A549 (cell line): ENCODE data around the gene DHX15. TPM values are rescaled to one million over a fixed set of nuclear protein-coding genes. Genes with fewer than 3 reads are reported as not detected.

Experiments used
- ATAC-seq, 2 experiments: fragments of 200-7000 bp in 1 of 2; fragments of >200 bp in 1 of 2; cut with Nextera tagmentation in 1 of 2; cut with Tn5 transposase in 1 of 2; 3 replicates each; pipeline versions ENCODE4 v1.8.0 to v1.9.1; 2018 to 2020; ENCODE audit warnings: mild to moderate bottlenecking in 1 of 2, moderate library complexity in 1 of 2
- CTCF ChIA-PET: fragments of 300-600 bp; sonication (Branson Sonifier 250); formaldehyde crosslinking; extraction: SDS; loops from one replicate; lab custom pipeline; 2021; ENCODE audit warnings: antibody characterized with exemption, inconsistent platforms; lab: Yijun Ruan, JAX
- POLR2A ChIA-PET: fragments of 350-600 bp; formaldehyde crosslinking; extraction: SDS; loops from one replicate; lab custom pipeline; 2021; ENCODE audit warnings: antibody characterized with exemption, inconsistent platforms; lab: Yijun Ruan, JAX
- DNase-seq, 2 experiments: peaks; one replicate each; pipeline versions ENCODE4 v3.0.0 to v3.0.0-alpha.2; 2011 to 2016; ENCODE audit warnings: low read depth in 1 of 2, low spot score in 1 of 2
- FAIRE-seq: peaks from 2 replicates; lab custom pipeline; 2011; peaks lifted over from hg19 to GRCh38; lab: Jason Lieb, UNC
- H3K27ac ChIP-seq, 2 experiments: fragments of >200 bp; sonication (Bioruptor Twin); formaldehyde crosslinking; 3 replicates each; pipeline ENCODE4 v1.5.1; 2016 to 2017
- H3K4me1 ChIP-seq: fragments of >200 bp; sonication (Bioruptor Twin); formaldehyde crosslinking; 3 replicates; pipeline ENCODE4 v1.6.1; 2016
- H3K4me2 ChIP-seq: fragments of >200 bp; sonication (Bioruptor Twin); formaldehyde crosslinking; 3 replicates; pipeline ENCODE4 v1.6.1; 2016
- H3K4me3 ChIP-seq: fragments of >200 bp; sonication (Bioruptor Twin); formaldehyde crosslinking; 3 replicates; pipeline ENCODE4 v1.5.1; 2016
- H3K9me3 ChIP-seq: fragments of >200 bp; sonication (Bioruptor Twin); formaldehyde crosslinking; 3 replicates; pipeline ENCODE4 v1.6.1; 2016
- BHLHE40 ChIP-seq: IDR thresholded peaks from 2 replicates; pipeline ENCODE4 v1.6.1; 2012; ENCODE audit warnings: low read depth, low read length, inconsistent platforms
- CHD2 ChIP-seq: fragments of 150-350 bp; IDR thresholded peaks from 2 replicates; pipeline ENCODE4 v1.6.1; 2014; ENCODE audit warnings: low read length; ENCODE audit not compliant: partially characterized antibody
- CHD4 ChIP-seq: fragments of 200-600 bp; sonication (generic); IDR thresholded peaks from 2 replicates; pipeline ENCODE4 v1.6.1; 2016; ENCODE audit warnings: antibody characterized with exemption, mild to moderate bottlenecking, borderline replicate concordance
- EHF ChIP-seq: fragments of 250-450 bp; sonication (Bioruptor Pico); IDR thresholded peaks from 2 replicates; pipeline ENCODE4 v1.5.0; 2020; ENCODE audit warnings: mild to moderate bottlenecking
- EHMT2 ChIP-seq: fragments of 200-600 bp; sonication (generic); IDR thresholded peaks from 2 replicates; pipeline ENCODE4 v1.6.1; 2016; ENCODE audit warnings: antibody characterized with exemption, low read depth, mild to moderate bottlenecking, moderate library complexity
- EP300 ChIP-seq, 2 experiments: fragments of >200 bp; sonication (Bioruptor Twin); formaldehyde crosslinking; IDR thresholded peaks; 2 replicates in 1 of 2; 3 replicates in 1 of 2; pipeline ENCODE4 v1.6.1; 2016 to 2017
- ESRRA ChIP-seq: fragments of 150-350 bp; IDR thresholded peaks from 2 replicates; pipeline ENCODE4 v1.6.1; 2014; ENCODE audit warnings: mild to moderate bottlenecking, low read length, borderline replicate concordance
- FOSB ChIP-seq: fragments of 250-450 bp; sonication (Bioruptor Pico); IDR thresholded peaks from 2 replicates; pipeline ENCODE4 v1.5.0; 2020; ENCODE audit warnings: mild to moderate bottlenecking, moderate library complexity
- GATA3 ChIP-seq: IDR thresholded peaks from 2 replicates; pipeline ENCODE4 v1.6.1; 2012; ENCODE audit warnings: borderline replicate concordance
- HEYL ChIP-seq: fragments of 250-450 bp; sonication (Bioruptor Pico); IDR thresholded peaks from 2 replicates; pipeline ENCODE4 v1.8.0; 2021; ENCODE audit warnings: mild to moderate bottlenecking, moderate library complexity
- HOXA7 ChIP-seq: fragments of 250-450 bp; sonication (Bioruptor Pico); IDR thresholded peaks from 2 replicates; pipeline ENCODE4 v1.5.0; 2020; ENCODE audit warnings: mild to moderate bottlenecking, moderate library complexity
- JUN ChIP-seq, 2 experiments: fragments of >200 bp; sonication (Bioruptor Twin); formaldehyde crosslinking; IDR thresholded peaks; 2 replicates in 1 of 2; 3 replicates in 1 of 2; pipeline ENCODE4 v1.6.1; 2016 to 2017
- JUNB ChIP-seq: fragments of >200 bp; sonication (Bioruptor Twin); formaldehyde crosslinking; IDR thresholded peaks from 2 replicates; pipeline ENCODE4 v1.6.1; 2016
- MAFK ChIP-seq: fragments of 450-650 bp; IDR thresholded peaks from 2 replicates; pipeline ENCODE4 v1.6.1; 2014; ENCODE audit not compliant: partially characterized antibody
- NFE2L2 ChIP-seq: fragments of 150-350 bp; conservative IDR thresholded peaks from 2 replicates; pipeline ENCODE4 v1.6.1; 2014; ENCODE audit warnings: low read length
- NPAS2 ChIP-seq: fragments of 250-450 bp; sonication (Bioruptor Pico); IDR thresholded peaks from 2 replicates; pipeline ENCODE4 v1.8.0; 2022; ENCODE audit warnings: mild to moderate bottlenecking, moderate library complexity, borderline replicate concordance
- NR3C1 ChIP-seq: fragments of >200 bp; sonication (Bioruptor Twin); formaldehyde crosslinking; IDR thresholded peaks from 3 replicates; pipeline ENCODE4 v1.6.1; 2017
- POLR2A ChIP-seq: IDR thresholded peaks from 2 replicates; pipeline ENCODE4 v1.6.1; 2012; ENCODE audit warnings: mild to moderate bottlenecking, low read length
- RAD21 ChIP-seq, 2 experiments: fragments of >200 bp in 1 of 2; sonication (Bioruptor Twin) in 1 of 2; formaldehyde crosslinking in 1 of 2; IDR thresholded peaks in 1 of 2; conservative IDR thresholded peaks in 1 of 2; 2 replicates in 1 of 2; 3 replicates in 1 of 2; pipeline ENCODE4 v1.6.1; 2012 to 2018; ENCODE audit warnings: inconsistent platforms in 1 of 2
- RNF2 ChIP-seq: fragments of 200-600 bp; sonication (generic); IDR thresholded peaks from 2 replicates; pipeline ENCODE4 v1.6.1; 2016; ENCODE audit warnings: low read depth, mild to moderate bottlenecking, antibody characterized with exemption, moderate library complexity, borderline replicate concordance
- TFCP2L1 ChIP-seq: fragments of 250-450 bp; sonication (Bioruptor Pico); IDR thresholded peaks from 2 replicates; pipeline ENCODE4 v1.5.0; 2021; ENCODE audit warnings: mild to moderate bottlenecking
- ZC3H11A ChIP-seq: fragments of 450-650 bp; IDR thresholded peaks from 2 replicates; pipeline ENCODE4 v1.6.1; 2014; ENCODE audit warnings: antibody characterized with exemption, mild to moderate bottlenecking
- ZFP36 ChIP-seq: fragments of 450-650 bp; IDR thresholded peaks from 2 replicates; pipeline ENCODE4 v1.6.1; 2014; ENCODE audit warnings: borderline replicate concordance; ENCODE audit not compliant: partially characterized antibody
- WGBS: methylation state at CpG from one replicate; pipeline ENCODE4 v1.1.6; 2017; ENCODE audit errors: missing lambda C conversion rate; 5-methylcytosine and 5-hydroxymethylcytosine counted together
- polyA plus RNA-seq, 4 experiments: library from polyadenylated mRNA; depleted of rRNA in 3 of 4; stranded (reverse); fragments of >200 nt; fragmentation: RNase III in 1 of 4; extraction: RNeasy Plus Mini Kit Qiagen cat#74134 plus additional on column Dnase treatment in 1 of 4; gene quantifications; 2 replicates in 3 of 4; 3 replicates in 1 of 4; pipeline ENCODE4 v1.2.3, GENCODE V29; 2011 to 2017
- TF ChIP-seq, protein P1 (sequence below): fragments of 200-600 bp; sonication (generic); IDR thresholded peaks from 2 replicates; pipeline ENCODE4 v1.6.1; 2016; ENCODE audit warnings: antibody characterized with exemption, mild to moderate bottlenecking, moderate library complexity
- TF ChIP-seq, protein P2 (sequence below): fragments of 450-650 bp; IDR thresholded peaks from 2 replicates; pipeline ENCODE4 v1.6.1; 2014; ENCODE audit warnings: antibody characterized with exemption
- TF ChIP-seq, protein P3 (sequence below): fragments of 250-450 bp; sonication (Bioruptor Pico); IDR thresholded peaks from 2 replicates; pipeline ENCODE4 v1.5.0; 2021; ENCODE audit warnings: mild to moderate bottlenecking, moderate library complexity, borderline replicate concordance

Gene DHX15
- polyA plus RNA-seq, 2 of the 4 experiments (the other 2 are of a cell fraction): 154 to 189 TPM

- TF ChIP-seq, protein P1, sequence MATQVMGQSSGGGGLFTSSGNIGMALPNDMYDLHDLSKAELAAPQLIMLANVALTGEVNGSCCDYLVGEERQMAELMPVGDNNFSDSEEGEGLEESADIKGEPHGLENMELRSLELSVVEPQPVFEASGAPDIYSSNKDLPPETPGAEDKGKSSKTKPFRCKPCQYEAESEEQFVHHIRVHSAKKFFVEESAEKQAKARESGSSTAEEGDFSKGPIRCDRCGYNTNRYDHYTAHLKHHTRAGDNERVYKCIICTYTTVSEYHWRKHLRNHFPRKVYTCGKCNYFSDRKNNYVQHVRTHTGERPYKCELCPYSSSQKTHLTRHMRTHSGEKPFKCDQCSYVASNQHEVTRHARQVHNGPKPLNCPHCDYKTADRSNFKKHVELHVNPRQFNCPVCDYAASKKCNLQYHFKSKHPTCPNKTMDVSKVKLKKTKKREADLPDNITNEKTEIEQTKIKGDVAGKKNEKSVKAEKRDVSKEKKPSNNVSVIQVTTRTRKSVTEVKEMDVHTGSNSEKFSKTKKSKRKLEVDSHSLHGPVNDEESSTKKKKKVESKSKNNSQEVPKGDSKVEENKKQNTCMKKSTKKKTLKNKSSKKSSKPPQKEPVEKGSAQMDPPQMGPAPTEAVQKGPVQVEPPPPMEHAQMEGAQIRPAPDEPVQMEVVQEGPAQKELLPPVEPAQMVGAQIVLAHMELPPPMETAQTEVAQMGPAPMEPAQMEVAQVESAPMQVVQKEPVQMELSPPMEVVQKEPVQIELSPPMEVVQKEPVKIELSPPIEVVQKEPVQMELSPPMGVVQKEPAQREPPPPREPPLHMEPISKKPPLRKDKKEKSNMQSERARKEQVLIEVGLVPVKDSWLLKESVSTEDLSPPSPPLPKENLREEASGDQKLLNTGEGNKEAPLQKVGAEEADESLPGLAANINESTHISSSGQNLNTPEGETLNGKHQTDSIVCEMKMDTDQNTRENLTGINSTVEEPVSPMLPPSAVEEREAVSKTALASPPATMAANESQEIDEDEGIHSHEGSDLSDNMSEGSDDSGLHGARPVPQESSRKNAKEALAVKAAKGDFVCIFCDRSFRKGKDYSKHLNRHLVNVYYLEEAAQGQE: no peak
- TF ChIP-seq, protein P2, sequence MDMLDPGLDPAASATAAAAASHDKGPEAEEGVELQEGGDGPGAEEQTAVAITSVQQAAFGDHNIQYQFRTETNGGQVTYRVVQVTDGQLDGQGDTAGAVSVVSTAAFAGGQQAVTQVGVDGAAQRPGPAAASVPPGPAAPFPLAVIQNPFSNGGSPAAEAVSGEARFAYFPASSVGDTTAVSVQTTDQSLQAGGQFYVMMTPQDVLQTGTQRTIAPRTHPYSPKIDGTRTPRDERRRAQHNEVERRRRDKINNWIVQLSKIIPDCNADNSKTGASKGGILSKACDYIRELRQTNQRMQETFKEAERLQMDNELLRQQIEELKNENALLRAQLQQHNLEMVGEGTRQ: no peak
- TF ChIP-seq BHLHE40: no peak
Measured at GRCh38 chr4:24568425-24568824, 15.9 kb downstream of the DHX15 start (continued).

GRCh38 chr4:24565054-24565453 is 19.3 kb downstream of the DHX15 start:
- peak overlapping the region; percentile 50 for H3K4me2 ChIP-seq
- H3K27ac ChIP-seq: no peak overlapping the region
- H3K4me3 ChIP-seq: no peak overlapping the region
- DNase-seq: no peak
- CTCF ChIA-PET: interaction anchor here (1.3 kb wide), 1 partner anchor 8 kb away, joined by 3 read pairs; no protein-coding TSS in a partner anchor
- no peaks in the 10 kb centered on the region for H3K9me3 ChIP-seq
- no peak for TF ChIP-seq CHD4
- TF ChIP-seq NPAS2 (CRISPR knock-in tag): no peak
- TF ChIP-seq HOXA7: no peak
- no peak for TF ChIP-seq EHMT2
- no peak for TF ChIP-seq FOSB
- no peak for TF ChIP-seq NR3C1
- no peak for TF ChIP-seq ESRRA
- no peak for TF ChIP-seq ZC3H11A
- no peak for TF ChIP-seq RAD21 (conservative IDR thresholded peaks at IDR 0.05 in 1 of 2, IDR thresholded peaks at IDR 0.05 in 1 of 2)
- no peak for TF ChIP-seq HEYL (CRISPR knock-in tag)
- TF ChIP-seq, all 56 proteins: peak for 0
- FAIRE-seq (no peak), ATAC-seq (no peak)
- POLR2A ChIA-PET: no interaction called here
- peaks cover 30% of the 10 kb centered on the region for H3K4me1 ChIP-seq

GRCh38 chr4:24564488-24564887 is 19.9 kb downstream of the DHX15 start:
- ATAC-seq (no peak), DNase-seq (no peak), FAIRE-seq (no peak)
- Histone ChIP-seq H3K9me3 (no peaks in the 10 kb centered on the region), H3K27ac (no peak overlapping the region), H3K4me2 (peak overlapping the region; percentile 50; the same call in 2 of the 3 replicates), H3K4me1 (peaks cover 35% of the 10 kb centered on the region), H3K4me3 (no peak overlapping the region)
- 85% methylated on average over 2 of the region's 2 CpGs for WGBS
- no peak for TF ChIP-seq TFCP2L1
- TF ChIP-seq ZFP36: no peak
- no peak for TF ChIP-seq CHD4
- no peak for TF ChIP-seq RNF2
- no peak for TF ChIP-seq CHD2
- TF ChIP-seq EHF (CRISPR knock-in tag): no peak
- TF ChIP-seq MAFK: no peak
- TF ChIP-seq GATA3: no peak
- TF ChIP-seq POLR2A: no peak
- TF ChIP-seq NFE2L2: no peak
- TF ChIP-seq JUN (IDR thresholded peaks at IDR 0.05): no peak
- TF ChIP-seq EP300 (IDR thresholded peaks at IDR 0.05): no peak
- TF ChIP-seq, protein P3, sequence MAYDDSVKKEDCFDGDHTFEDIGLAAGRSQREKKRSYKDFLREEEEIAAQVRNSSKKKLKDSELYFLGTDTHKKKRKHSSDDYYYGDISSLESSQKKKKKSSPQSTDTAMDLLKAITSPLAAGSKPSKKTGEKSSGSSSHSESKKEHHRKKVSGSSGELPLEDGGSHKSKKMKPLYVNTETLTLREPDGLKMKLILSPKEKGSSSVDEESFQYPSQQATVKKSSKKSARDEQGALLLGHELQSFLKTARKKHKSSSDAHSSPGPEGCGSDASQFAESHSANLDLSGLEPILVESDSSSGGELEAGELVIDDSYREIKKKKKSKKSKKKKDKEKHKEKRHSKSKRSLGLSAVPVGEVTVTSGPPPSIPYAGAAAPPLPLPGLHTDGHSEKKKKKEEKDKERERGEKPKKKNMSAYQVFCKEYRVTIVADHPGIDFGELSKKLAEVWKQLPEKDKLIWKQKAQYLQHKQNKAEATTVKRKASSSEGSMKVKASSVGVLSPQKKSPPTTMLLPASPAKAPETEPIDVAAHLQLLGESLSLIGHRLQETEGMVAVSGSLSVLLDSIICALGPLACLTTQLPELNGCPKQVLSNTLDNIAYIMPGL (CRISPR knock-in tag): no peak
- no peak for TF ChIP-seq JUNB
- CTCF ChIA-PET: interaction anchor here (1.3 kb wide), 1 partner anchor 9 kb away, joined by 3 read pairs; no protein-coding TSS in a partner anchor
- POLR2A ChIA-PET: no interaction called here
